Stimulated activated CD8-positive, alpha-beta memory T cell treated with anti-CD3 and anti-CD28 coated beads, Interleukin-7, amount 100 ng/mL, for 1 hour (primary cell): Measurements from ENCODE around the gene TBX21.
A peak's percentile ranks its signal among the peaks of the same experiment; 100 is the strongest.

Experiments used
- DNase-seq, 2 donors: peaks; one replicate each; pipeline ENCODE4 v3.0.0-alpha.2; 2020; ENCODE audit warnings: low read depth in 2 of 2

TBX21 gene, protein sequence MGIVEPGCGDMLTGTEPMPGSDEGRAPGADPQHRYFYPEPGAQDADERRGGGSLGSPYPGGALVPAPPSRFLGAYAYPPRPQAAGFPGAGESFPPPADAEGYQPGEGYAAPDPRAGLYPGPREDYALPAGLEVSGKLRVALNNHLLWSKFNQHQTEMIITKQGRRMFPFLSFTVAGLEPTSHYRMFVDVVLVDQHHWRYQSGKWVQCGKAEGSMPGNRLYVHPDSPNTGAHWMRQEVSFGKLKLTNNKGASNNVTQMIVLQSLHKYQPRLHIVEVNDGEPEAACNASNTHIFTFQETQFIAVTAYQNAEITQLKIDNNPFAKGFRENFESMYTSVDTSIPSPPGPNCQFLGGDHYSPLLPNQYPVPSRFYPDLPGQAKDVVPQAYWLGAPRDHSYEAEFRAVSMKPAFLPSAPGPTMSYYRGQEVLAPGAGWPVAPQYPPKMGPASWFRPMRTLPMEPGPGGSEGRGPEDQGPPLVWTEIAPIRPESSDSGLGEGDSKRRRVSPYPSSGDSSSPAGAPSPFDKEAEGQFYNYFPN

DNA sequence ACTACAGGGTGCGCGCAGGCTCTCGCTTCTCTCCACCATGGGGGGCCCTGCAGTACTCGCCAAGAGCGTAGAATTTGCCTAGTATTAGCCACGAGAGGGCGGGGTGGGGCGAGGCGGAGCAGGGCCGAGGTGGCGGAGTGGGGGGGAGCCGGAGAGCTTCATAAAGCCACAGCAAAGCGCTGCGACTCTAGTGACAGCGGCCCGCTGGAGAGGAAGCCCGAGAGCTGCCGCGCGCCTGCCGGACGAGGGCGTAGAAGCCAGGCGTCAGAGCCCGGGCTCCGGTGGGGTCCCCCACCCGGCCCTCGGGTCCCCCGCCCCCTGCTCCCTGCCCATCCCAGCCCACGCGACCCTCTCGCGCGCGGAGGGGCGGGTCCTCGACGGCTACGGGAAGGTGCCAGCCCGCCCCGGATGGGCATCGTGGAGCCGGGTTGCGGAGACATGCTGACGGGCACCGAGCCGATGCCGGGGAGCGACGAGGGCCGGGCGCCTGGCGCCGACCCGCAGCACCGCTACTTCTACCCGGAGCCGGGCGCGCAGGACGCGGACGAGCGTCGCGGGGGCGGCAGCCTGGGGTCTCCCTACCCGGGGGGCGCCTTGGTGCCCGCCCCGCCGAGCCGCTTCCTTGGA, at the start of gene TBX21:
Gene TBX21, plus strand, starts transcription at position 190 of the 627 bp plus-strand sequence. Its CDS starts 219 bp downstream, at position 409.
- peak; percentile 82 for DNase-seq

DNA sequence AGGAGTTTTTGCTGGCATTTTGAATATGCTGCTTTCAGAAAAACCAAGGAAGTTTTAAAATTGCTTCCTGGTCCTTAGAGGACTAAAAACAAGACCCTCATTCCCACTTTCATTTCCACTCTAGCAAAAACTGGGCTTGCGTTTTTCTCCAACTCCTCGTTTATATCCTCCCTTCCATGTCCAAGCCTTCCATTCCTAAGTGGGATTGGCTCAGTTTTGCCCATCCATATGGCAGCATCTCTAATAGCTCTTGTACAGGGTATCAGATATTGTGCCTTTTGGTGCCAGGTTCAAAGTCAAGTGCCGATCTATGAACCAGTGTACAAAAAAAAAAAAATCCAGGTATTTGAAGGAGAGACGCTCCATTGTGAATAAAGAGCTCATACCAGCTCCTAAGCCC, 49.0 kb upstream of the TBX21 start:
- no peak for DNase-seq

DNA sequence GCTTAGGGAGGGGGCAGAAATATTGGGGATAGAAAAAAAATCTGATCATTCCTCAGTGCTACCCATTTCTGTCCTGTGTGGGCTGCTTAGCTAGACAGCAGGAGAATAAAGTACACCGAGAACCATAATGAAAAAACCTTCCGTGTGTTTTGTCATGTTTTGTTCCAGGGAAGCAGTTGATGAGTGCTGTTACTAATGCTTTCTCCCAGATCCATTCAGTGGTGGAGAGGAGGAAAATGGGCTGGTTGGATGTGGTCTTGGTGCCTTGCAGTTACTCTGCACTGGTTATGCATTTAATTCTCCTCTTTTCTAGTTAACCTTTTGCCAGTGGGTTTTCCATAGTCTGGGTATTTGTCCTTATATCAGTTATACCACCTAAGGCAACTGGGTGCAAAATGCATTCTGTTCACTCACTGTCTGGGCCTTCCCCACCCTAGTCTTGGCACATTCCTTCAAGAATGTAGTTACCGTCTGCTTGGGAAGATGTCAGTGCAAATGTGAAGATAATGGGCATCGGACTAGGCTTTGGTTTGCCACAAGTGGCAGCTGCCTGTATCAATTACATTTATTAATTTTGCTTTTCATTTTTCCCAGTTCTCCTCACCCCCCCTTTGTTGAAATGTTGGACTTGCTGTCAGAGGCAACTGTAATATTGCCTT, 48.4 kb upstream of the TBX21 start:
- no peak for DNase-seq

- no peak for DNase-seq
These were observed 47.3 kb upstream of the TBX21 start for GRCh38 chr17:47685556-47686275.

GRCh38 chr17:47686276-47686635, 46.8 kb upstream of the TBX21 start:
- no peak for DNase-seq

- DNase-seq = no peak
These were observed 46.2 kb upstream of the TBX21 start for GRCh38 chr17:47686664-47687327.

DNA sequence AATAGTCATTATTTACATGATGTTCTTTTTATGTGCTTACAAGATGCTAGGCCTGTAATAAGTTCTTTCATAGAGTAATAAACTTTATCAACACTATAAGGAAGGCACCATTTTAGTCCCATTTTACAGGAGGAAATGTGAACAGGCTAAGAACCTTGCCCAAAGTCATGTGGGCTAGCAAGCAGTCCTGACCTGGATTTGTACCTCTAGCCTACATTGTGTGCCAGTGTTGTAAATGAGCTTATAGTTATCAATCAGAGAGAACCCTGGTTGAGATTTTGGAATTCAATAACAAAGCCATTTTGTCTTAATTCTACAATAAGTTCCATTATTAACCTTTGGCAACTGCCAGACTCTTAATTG, 45.7 kb upstream of the TBX21 start:
- DNase-seq = no peak

DNA sequence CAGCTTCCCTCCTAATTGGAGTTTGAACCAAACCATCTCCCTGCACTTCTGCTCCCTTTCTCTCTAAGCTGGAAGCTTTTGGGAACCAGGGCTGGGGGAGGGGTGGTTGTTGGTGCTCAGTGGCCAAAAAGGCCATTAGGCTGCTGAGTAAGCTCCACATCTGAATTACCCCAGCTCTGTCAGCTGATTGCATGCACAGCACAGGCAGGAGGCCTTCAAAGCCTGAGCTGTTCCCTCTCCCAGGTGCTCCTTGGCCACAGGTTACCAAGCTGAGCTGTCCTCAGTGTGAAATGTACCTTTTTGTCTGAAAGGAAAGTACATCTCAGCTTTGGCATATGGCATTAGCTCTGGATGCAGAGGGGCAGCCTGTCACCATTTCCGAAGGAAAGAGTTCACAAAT, 45.3 kb upstream of the TBX21 start:
- no peak for DNase-seq

- no peak for DNase-seq
These were observed 42.9 kb upstream of the TBX21 start for GRCh38 chr17:47690121-47690520.

- no peak for DNase-seq
These were observed 40.7 kb upstream of the TBX21 start for GRCh38 chr17:47692137-47692894.

DNA sequence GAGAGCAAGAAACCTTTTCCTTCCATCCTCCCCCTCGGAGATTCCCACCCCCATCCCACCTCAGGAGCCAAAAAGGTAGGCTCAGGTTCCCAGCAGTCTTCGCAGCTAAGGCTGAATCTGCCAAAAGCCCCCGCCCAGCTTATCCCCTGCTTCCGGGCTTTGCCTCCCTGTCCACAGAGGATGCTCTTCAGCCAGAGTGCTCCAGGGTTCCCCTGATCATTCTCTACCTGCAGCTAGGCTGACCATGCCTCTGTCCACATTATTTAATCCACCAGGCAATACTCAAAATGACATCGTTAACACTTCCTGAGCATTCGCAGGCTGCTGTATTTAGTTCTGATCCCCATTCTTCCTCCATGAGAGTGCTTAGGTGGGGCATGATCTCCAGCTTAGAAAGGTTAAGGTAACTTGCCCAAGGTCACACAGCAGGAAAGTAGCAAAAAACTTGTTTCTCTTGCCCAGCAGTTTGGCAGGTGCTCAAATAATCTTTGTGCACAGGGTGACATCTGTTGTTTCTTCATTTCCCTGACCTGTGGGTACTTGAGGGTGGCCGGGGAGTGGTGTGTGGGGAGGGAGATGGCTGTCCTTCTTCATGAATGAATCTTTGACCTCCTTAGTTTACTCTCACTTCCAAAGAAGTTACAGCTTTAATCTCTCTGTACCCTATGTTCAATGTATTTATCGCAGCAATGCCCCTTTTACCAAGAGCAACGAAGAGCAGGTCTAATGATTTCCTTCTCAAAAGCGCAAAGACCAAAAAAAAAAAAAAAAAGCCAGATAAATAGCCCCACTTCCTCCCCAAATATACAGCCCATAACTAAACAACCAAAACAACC, 39.9 kb upstream of the TBX21 start:
- DNase-seq = no peak

DNA sequence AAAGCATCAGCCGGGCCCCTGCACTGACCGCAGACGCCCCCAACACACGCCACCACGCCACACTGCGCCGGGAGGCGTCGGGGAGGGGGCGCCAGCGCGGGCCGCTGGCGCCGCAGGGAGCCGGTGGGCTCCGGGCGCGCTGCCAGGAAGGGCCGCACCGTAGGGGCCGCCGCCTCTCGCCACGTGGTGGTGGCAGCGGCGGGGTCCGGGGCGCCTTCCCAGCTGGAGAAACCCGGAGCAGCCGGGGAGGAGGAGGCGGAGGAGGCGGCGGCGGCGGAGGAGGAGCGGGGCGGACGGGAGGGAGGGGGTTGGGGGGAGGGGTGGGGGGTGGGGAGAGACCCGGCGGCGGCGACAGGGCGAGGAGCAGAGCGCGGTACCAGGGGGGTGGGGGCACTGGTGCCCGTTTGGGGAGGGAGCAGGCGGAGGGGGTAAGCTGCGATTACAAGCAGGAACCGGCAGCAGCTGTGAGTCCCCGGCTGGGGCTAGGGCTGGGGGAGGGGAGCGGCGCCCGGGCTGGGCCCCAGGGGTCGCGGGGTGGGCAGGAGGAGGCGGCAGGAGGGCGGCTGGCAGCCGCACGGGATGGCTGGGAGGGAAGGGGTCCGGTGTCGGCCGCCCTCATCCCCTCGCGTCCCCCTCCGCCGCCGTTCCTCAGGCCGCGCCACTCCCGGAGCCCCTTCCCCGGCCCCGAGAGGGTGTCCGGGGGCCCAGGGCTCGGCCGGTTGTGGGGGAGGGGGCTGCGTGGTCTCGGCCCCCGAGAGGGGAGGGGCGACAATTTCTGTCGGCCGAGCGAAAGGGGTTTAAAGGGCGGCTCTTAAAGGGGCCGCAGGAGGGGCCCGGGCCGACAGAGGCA, 39.1 kb upstream of the TBX21 start, which contains the start of gene TBKBP1:
Gene TBKBP1, plus strand, starts transcription at position 431 of the 850 bp plus-strand sequence. CDS start 1,952 bp downstream, outside the sequence.
- DNase-seq = no peak

DNA sequence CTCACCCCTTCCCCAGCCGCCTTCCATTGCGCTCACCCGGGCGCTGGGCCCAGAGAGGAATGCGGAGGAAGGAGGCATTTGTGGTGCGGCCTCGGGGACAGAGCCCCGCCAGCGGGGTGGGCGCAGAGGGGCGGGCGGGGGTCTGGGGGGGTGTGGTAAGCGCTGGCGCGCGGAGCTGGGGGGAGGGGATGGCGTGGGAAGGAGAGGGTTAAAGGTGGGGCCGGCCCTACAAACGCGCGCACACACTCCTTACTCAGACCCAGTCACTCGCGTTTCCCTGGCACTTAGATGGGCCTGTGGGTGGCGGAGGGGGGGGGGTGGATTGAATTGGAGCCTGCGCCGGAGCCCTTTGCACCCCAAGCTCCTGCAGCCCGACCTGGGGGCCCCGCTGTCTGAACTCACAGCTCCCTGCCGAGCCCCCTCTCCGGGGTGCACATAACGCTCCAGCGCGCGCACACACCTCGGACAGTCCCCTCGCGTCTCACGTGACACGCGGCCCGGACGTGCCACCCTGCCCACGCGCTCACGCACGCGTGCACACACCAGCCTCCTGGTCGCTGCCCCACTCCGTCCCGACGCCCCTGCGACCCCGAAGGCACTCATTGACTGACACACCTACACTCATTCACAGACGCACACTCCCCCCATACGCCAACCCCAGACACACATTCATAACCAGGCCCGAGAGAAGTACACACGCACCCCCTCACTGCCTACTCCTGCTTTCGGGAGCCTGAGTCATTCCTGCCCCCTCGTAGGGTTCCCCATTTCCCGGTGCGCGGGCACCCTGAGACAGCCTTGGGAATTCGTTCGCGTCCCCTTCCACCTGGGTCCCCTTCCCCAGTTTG, 38.2 kb upstream of the TBX21 start:
- DNase-seq = no peak

DNA sequence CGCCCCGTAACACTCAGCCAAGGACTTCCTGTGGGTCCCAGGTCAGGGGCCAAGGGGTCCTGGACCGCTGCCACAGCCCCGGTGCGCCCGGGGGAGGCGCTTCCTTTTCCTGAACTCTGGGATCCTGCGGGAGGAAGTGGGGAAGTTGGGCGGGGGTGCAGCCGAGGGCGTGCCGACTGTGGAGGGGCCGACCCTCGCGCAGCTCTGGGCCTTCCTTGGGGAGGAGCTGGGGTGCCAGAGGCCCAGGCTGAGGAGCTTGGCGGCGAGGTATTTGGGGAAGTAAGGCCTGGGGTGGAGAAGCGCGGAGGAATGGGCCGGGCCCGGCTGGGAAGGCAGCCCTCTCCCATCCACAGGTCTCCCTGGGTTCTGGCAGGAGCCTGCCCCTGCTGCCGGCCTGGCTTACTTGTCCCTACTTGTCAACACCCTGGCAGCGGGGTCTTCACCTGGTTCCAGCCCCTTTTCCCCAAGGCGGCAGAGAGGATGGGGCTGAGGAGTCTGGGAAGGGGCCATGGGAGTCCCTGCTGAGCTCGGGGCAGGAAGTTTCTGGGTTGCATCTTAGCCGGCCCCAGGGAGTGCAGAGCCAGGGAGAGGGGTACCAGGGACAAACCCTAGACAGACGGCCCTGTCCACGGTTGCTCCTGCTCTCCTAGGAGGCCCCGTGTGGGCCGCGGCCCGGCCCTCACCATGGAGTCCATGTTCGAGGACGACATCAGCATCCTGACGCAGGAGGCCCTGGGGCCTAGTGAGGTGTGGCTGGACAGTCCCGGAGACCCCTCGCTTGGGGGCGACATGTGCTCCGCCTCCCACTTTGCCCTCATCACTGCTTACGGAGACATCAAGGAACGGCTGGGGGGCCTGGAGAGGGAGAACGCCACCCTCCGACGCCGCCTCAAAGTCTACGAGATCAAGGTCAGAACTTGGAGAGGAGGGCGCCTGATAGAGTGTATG, 37.3 kb upstream of the TBX21 start:
- DNase-seq = no peak

- no peak for DNase-seq
These were observed 36.1 kb upstream of the TBX21 start for GRCh38 chr17:47696717-47697642.
